H1 (cell line): ENCODE measurements around the gene TNP2. TPM values are rescaled to one million over a fixed set of nuclear protein-coding genes. Genes with fewer than 3 reads are reported as not detected.

ENCODE experiments used
- CEBPB ChIP-seq: IDR thresholded peaks from 2 replicates; pipeline ENCODE4 v1.6.1; 2012; ENCODE audit warnings: low read depth, low read length
- polyA plus RNA-seq, 7 experiments: library from polyadenylated mRNA; depleted of rRNA in 3 of 7; stranded (reverse) in 5 of 7; unstranded in 2 of 7; fragments of >200 nt in 5 of 7; fragments of 200-250 nt in 2 of 7; gene quantifications; 1 replicate in 5 of 7; 2 replicates in 1 of 7; 4 replicates in 1 of 7; pipeline versions ENCODE4 v1.2.1 to v1.2.3, GENCODE V29; 2011 to 2013; ENCODE audit warnings: missing spikeins in 2 of 7, mixed read lengths in 2 of 7
- total RNA-seq: library from RNA; stranded (reverse); fragmentation: NEBNext Ultra II Directional; extraction: Animal tissue kit (Norgen Biotek cat#: 25700); gene quantifications from 2 replicates; pipeline ENCODE4 v1.2.1, GENCODE V29; 2021

Gene TNP2
- total and polyA plus RNA-seq, 2 of the 8 experiments (the other 6 are each of a cell fraction or from before 2014, with no cell fraction given), result not detected

DNA sequence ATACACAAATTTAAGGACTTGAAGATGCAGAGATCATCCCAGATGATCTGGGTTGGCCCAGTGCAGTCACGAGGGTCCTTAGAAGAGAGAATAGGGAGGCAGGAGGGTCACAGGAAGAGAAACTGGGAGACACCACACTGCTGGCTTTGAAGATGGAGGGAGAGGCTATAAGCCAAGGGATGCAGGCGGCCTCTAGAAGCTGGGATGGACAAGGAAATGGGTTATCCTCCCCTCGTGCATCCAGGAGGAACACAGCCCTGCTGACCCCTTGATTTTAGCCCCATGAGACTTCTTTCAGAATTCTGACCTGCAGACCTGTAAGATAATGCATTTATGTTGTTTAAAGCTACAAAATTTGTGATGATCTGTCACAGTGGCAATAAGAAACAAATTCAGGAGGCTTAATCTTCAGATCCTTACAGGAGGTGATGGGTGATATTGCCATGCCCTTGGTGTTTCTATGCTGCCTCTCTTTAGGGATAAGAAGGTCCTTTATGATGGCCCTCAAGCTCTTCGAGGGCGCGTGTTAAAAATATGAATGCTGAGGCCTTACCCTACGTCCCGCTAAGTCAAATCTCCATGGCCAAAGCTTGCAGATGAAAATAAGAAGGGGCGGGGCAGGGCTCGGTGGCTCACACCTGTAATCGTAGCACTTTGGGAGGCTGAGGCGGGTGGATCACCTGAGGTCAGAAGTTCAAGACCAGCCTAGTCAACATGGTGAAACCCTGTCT is 8.6 kb upstream of the TNP2 start (continued):
- no peak for TF ChIP-seq CEBPB
